GM19328 (cell line): ENCODE measurements around the gene MEGF10.

ENCODE experiments used
- ATAC-seq: cut with Tn5 transposase; IDR thresholded peaks from one replicate; pipeline ENCODE4 v1.9.1; 2021; ENCODE audit warnings: mild to moderate bottlenecking, moderate library complexity; ENCODE audit not compliant: unreplicated experiment

Gene MEGF10

DNA sequence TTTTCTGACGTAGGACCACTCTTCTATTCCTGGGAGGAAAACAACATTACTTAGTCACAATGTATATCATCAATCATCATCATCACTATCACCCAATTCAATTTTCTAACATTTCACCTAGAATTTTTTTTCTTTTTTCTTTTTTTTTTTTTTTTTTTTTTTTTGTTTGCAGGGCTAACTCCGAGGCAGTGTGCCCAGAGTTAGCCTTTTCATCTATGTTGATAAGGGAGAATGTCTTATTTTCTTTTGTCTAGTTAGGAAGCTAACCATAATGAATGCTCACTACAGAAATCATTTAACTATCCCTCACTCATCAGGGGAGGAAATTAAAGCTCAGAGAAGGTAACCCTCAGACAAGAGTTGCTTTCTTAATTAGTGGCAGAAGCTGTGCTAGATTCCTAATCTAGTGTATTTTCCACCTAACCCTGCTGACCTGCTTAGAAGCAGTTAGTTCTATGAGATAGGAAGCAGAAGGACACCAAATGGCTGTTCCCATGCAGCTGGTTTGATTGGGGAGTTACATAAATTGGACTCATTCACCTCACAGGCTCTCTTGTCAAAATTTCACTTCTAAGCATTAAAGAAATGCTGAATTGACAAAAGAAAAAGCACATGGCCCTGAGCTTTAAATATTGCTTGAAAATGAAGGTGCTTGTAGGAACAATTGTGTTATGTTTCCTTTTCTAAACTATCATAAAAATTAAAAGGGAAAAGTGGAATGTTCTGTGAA, 218.2 kb downstream of the MEGF10 start:
- no peak for ATAC-seq
